Gastrocnemius medialis (tissue), 4 donors: ENCODE results near the gene GABRG2. TPM values are rescaled to one million over a fixed set of nuclear protein-coding genes. Genes with fewer than 3 reads are reported as not detected.

Source experiments
- ATAC-seq, 2 donors: fragments of 150-250 bp; one replicate each; pipeline ENCODE4 v1.9.1; 2016
- DNase-seq, 2 donors: peaks; one replicate each; pipeline ENCODE4 v3.0.0-alpha.2; 2019
- H3K27ac ChIP-seq, 4 donors: fragments of 200-600 bp; sonication (generic); 1 replicate in 1 of 4; 2 replicates in 3 of 4; pipeline ENCODE4 v1.5.1; 2016 to 2018; ENCODE audit warnings: mild to moderate bottlenecking in 2 of 4, moderate library complexity in 1 of 4
- H3K27me3 ChIP-seq, 3 donors: fragments of 200-600 bp; sonication (generic) in 2 of 3; 1 replicate in 1 of 3; 2 replicates in 2 of 3; pipeline versions ENCODE4 v1.5.1 to v1.6.0; 2016 to 2019; ENCODE audit warnings: mild to moderate bottlenecking in 1 of 3, moderate library complexity in 1 of 3
- H3K36me3 ChIP-seq, 2 donors: fragments of 200-600 bp; sonication (generic) in 1 of 2; one replicate each; pipeline ENCODE4 v1.5.1; 2017 to 2018
- H3K4me1 ChIP-seq, 2 donors: fragments of 200-600 bp; sonication (generic) in 1 of 2; one replicate each; pipeline ENCODE4 v1.5.1; 2016 to 2017; ENCODE audit warnings: mild to moderate bottlenecking in 2 of 2
- H3K4me3 ChIP-seq, 4 donors: fragments of 200-600 bp; sonication (generic) in 3 of 4; 1 replicate in 1 of 4; 2 replicates in 3 of 4; pipeline ENCODE4 v1.5.1; 2016 to 2019; ENCODE audit warnings: mild to moderate bottlenecking in 2 of 4
- H3K9me3 ChIP-seq, 3 donors: fragments of 200-600 bp; sonication (generic) in 2 of 3; 1 replicate in 1 of 3; 2 replicates in 2 of 3; pipeline ENCODE4 v1.5.1; 2016 to 2019
- CTCF ChIP-seq, 5 experiments: fragments of 450-650 bp in 3 of 5; fragments of 200-600 bp in 2 of 5; sonication (generic) in 2 of 5; IDR thresholded peaks in 4 of 5; conservative IDR thresholded peaks in 1 of 5; 1 replicate in 4 of 5; 2 replicates in 1 of 5; pipeline ENCODE4 v1.5.1; 2016 to 2019; ENCODE audit warnings: antibody characterized with exemption in 5 of 5, mild to moderate bottlenecking in 3 of 5, moderate library complexity in 3 of 5
- POLR2A ChIP-seq, 2 donors: fragments of 450-650 bp; IDR thresholded peaks; one replicate each; pipeline ENCODE4 v1.6.1; 2017; ENCODE audit warnings: antibody characterized with exemption in 2 of 2, mild to moderate bottlenecking in 2 of 2, moderate library complexity in 2 of 2
- in situ Hi-C, 4 donors: fragments of 200-750 bp; cut with MboI; loops; one replicate each; pipeline versions ENCODE4 v1.15.0 to v1.8.0; 2017; ENCODE audit warnings: low sequenced_read_pairs in 4 of 4
- intact Hi-C: fragments of 100-400 bp; cut with DNase I; formaldehyde crosslinking; loops from one replicate; pipeline ENCODE4 v1.15.1; 2023; ENCODE audit warnings: low total_unique reads
- total RNA-seq, 4 donors: library from RNA; depleted of rRNA; stranded (reverse); fragments of >200 nt; gene quantifications; one replicate each; pipeline versions ENCODE4 v1.1.0 to v1.2.3, GENCODE V29; 2016

The GABRG2 gene
- total RNA-seq, 4 donors from 2014 or later: not detected

DNA sequence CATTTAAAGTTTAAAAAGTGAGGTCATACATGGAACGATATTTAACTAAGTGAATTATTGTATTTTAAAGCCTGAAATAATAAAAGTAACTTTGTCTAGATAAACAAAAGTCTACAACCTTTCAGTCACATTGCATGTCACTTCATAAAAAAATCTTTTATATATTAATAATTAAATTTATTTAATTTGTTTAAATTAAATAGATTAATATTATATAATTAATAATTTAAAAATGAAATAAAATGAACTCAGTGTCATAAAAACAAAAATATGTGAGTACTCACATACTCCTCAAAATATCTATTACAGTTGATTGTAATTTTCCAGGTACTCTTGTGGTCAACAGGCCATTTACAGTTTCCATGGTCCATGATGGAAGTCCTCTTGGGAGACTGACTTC lies 11.2 kb downstream of the GABRG2 start:
- no peak for TF ChIP-seq POLR2A (IDR thresholded peaks at IDR 0.05)
- no peak for DNase-seq
- intact Hi-C loops (no loop called here), in situ Hi-C loops (no loop called here)
- H3K36me3 ChIP-seq: no peaks in the 10 kb centered on the region
- no peak for ATAC-seq
- no peaks in the 10 kb centered on the region for H3K9me3 ChIP-seq
- no peaks in the 10 kb centered on the region for H3K4me1 ChIP-seq
- no peak overlapping the region for H3K4me3 ChIP-seq
- H3K27ac ChIP-seq: no peak overlapping the region
- no peaks in the 10 kb centered on the region for H3K27me3 ChIP-seq

DNA sequence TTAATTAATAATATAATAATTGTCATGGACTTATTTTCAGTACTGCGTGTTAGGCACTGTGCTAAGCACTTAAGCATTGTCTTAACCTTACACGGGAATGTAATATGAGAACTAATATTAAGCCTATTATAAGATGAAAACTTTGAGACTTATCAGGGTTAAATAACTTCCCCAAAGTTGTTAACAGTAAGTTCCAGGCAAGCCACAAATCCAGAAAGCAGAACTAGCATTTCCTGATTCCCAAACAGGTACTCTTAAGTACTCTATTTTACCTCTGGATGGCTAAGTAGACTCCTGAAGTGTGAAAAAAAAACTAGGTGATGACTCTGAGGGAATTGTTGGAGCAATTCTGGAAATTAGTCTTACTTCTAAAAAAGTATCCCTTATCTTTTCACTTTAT lies 23.8 kb downstream of the GABRG2 start:
- in situ Hi-C loops (no loop called here), intact Hi-C loops (no loop called here)
- ATAC-seq (no peak), DNase-seq (no peak)
- Histone ChIP-seq H3K9me3 (no peaks in the 10 kb centered on the region), H3K27me3 (no peaks in the 10 kb centered on the region), H3K27ac (no peak overlapping the region), H3K36me3 (no peaks in the 10 kb centered on the region), H3K4me1 (no peaks in the 10 kb centered on the region), H3K4me3 (no peak overlapping the region)
- no peak for TF ChIP-seq CTCF (IDR thresholded peaks at IDR 0.05 in 4 of 5, conservative IDR thresholded peaks at IDR 0.05 in 1 of 5)

DNA sequence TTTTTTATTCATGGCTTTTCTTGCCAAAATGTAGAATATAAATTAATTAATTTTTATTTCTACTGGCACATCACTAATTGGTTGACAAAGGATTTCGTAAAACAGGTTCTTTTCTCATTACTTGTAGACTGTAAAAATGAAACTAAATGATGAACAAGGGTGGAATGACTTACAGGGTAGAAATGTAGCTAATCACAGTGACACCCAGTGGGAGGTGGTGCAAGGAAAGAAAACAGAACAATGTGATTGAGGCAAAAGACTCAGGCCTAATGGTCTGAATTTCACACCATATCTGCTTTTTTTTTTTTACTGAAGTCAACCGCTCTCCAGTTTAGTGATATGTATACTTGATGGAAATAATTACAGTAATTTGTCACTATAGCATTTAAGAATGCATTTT lies 28.9 kb downstream of the GABRG2 start:
- TF ChIP-seq CTCF (IDR thresholded peaks at IDR 0.05 in 4 of 5, conservative IDR thresholded peaks at IDR 0.05 in 1 of 5): no peak
- no peak for TF ChIP-seq POLR2A (IDR thresholded peaks at IDR 0.05)
- Histone ChIP-seq H3K4me3 (no peak overlapping the region), H3K27me3 (no peaks in the 10 kb centered on the region), H3K4me1 (no peaks in the 10 kb centered on the region), H3K9me3 (no peaks in the 10 kb centered on the region), H3K27ac (no peak overlapping the region), H3K36me3 (no peaks in the 10 kb centered on the region)
- in situ Hi-C loops: no loop called here
- intact Hi-C loops: no loop called here
- no peak for ATAC-seq
- no peak for DNase-seq

- H3K27me3 ChIP-seq: no peaks in the 10 kb centered on the region
- in situ Hi-C loops (no loop called here), intact Hi-C loops (no loop called here)
- no peaks in the 10 kb centered on the region for H3K9me3 ChIP-seq
- no peak for TF ChIP-seq CTCF (IDR thresholded peaks at IDR 0.05 in 4 of 5, conservative IDR thresholded peaks at IDR 0.05 in 1 of 5)
- TF ChIP-seq POLR2A (IDR thresholded peaks at IDR 0.05): no peak
- H3K27ac ChIP-seq: no peak overlapping the region
- H3K4me1 ChIP-seq: no peaks in the 10 kb centered on the region
- H3K4me3 ChIP-seq: no peak overlapping the region
- H3K36me3 ChIP-seq: no peaks in the 10 kb centered on the region
- ATAC-seq: no peak
- DNase-seq: no peak
Measured at GRCh38 chr5:162107591-162107990, 40.0 kb downstream of the GABRG2 start.

DNA sequence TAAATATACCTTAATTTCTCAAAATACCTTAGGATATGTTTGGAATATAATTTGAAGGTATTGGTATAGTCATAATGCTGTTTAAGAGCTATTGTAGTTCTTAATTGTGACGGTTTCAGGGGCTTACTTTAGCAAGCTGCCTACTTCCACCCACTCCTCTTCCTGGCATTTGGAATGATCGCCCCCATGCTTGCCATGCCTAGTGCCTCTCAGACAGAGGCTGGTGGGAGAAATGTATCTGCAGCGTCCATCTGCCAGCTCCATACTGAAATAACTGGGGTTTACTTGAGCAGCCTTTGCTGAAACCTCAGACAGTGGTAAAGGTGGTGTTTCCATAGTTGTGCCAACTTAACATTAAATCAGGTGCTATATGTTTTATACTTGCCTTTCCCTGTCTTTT lies 52.2 kb downstream of the GABRG2 start:
- in situ Hi-C loops: no loop called here
- TF ChIP-seq POLR2A (IDR thresholded peaks at IDR 0.05) (no peak), CTCF (IDR thresholded peaks at IDR 0.05 in 4 of 5, conservative IDR thresholded peaks at IDR 0.05 in 1 of 5) (no peak)
- H3K4me1 ChIP-seq: no peaks in the 10 kb centered on the region
- H3K4me3 ChIP-seq: no peak overlapping the region
- H3K9me3 ChIP-seq: no peaks in the 10 kb centered on the region
- no peak overlapping the region for H3K27ac ChIP-seq
- intact Hi-C loops: no loop called here
- no peaks in the 10 kb centered on the region for H3K36me3 ChIP-seq
- ATAC-seq (no peak), DNase-seq (no peak)
- no peaks in the 10 kb centered on the region for H3K27me3 ChIP-seq
